ENCODE data around the gene CD151.

The CD151 gene

GRCh38 chr11:820655-821511 lies 11.9 kb upstream of the CD151 start:
- no peak for TF ChIP-seq CTCF (IDR thresholded peaks at IDR 0.05)

- no peak for TF ChIP-seq CTCF (IDR thresholded peaks at IDR 0.05)
Measured at GRCh38 chr11:821512-822371, 11.0 kb upstream of the CD151 start.

GRCh38 chr11:823441-824291 lies 9.1 kb upstream of the CD151 start:
- no peak for TF ChIP-seq CTCF (IDR thresholded peaks at IDR 0.05)

GRCh38 chr11:824292-824880 lies 8.4 kb upstream of the CD151 start:
- TF ChIP-seq CTCF (IDR thresholded peaks at IDR 0.05), result no peak; the same call in 1 of the 2 replicates

- TF ChIP-seq CTCF (IDR thresholded peaks at IDR 0.05), result no peak
Measured at GRCh38 chr11:824942-825341, 7.8 kb upstream of the CD151 start.

- TF ChIP-seq CTCF (IDR thresholded peaks at IDR 0.05), result no peak
Measured at GRCh38 chr11:825366-826226, 7.2 kb upstream of the CD151 start.

Data from LNCAP (cell line).